ENCODE data around the gene P2RY13. TPM values are rescaled to one million over a fixed set of nuclear protein-coding genes. Genes with fewer than 3 reads are reported as not detected.
A peak's percentile ranks its signal among the peaks of the same experiment; 100 is the strongest.

P2RY13 gene
- total RNA-seq, 1 experiment from 2014 or later, result not detected

DNA sequence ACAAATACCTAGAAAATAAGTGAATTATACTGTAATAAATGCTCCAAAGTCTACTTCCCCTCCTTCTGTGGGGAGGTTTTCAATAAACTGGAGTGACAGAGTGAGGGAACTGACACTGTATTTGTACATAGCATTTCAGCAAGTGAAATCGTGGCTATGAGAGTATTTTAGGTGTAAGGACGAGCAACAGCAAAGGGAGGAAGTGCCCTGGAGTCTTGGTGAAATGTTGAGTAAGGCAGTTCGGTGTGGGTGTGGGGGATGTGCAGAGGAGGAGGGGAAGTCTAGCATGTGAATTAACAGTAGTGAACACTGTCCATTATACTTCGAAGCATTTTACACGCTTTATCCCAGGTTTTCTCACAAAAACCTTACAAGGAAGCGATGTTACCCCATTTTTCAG lies 18.1 kb upstream of the P2RY13 start:
- Mint-ChIP-seq H3K9me3 (no peaks in the 10 kb centered on the region), H3K27ac (peak overlapping the region; percentile 43; the same call in 1 of the 2 replicates), H3K4me1 (peaks cover 46% of the 10 kb centered on the region), H3K27me3 (ENCODE audit: low read depth) (no peaks in the 10 kb centered on the region), H3K36me3 (no peaks in the 10 kb centered on the region), H3K4me3 (no peak overlapping the region)
- POLR2A ChIA-PET, result no interaction called here
- no peak for DNase-seq (ENCODE audit: low spot score)
- CTCF ChIA-PET, result no interaction called here
- TF ChIP-seq, protein P1, sequence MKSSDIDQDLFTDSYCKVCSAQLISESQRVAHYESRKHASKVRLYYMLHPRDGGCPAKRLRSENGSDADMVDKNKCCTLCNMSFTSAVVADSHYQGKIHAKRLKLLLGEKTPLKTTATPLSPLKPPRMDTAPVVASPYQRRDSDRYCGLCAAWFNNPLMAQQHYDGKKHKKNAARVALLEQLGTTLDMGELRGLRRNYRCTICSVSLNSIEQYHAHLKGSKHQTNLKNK (CRISPR knock-in tag; IDR thresholded peaks at IDR 0.05), result no peak
- TF ChIP-seq RORB (CRISPR knock-in tag; IDR thresholded peaks at IDR 0.05) (no peak), KAT7 (CRISPR knock-in tag; IDR thresholded peaks at IDR 0.05; ENCODE audit: borderline replicate concordance) (no peak), NR3C1 (CRISPR knock-in tag; conservative IDR thresholded peaks at IDR 0.05; ENCODE audit: low read depth) (no peak), ESRRA (CRISPR knock-in tag; IDR thresholded peaks at IDR 0.05; ENCODE audit: borderline replicate concordance) (no peak), MXD4 (CRISPR knock-in tag; IDR thresholded peaks at IDR 0.05; ENCODE audit: borderline replicate concordance) (no peak), PRRX2 (CRISPR knock-in tag; IDR thresholded peaks at IDR 0.05) (no peak), IRF2 (CRISPR knock-in tag; IDR thresholded peaks at IDR 0.05; ENCODE audit: borderline replicate concordance, low read depth) (no peak), CREM (CRISPR knock-in tag; IDR thresholded peaks at IDR 0.05) (no peak)
- ATAC-seq, result peak; percentile 53

DNA sequence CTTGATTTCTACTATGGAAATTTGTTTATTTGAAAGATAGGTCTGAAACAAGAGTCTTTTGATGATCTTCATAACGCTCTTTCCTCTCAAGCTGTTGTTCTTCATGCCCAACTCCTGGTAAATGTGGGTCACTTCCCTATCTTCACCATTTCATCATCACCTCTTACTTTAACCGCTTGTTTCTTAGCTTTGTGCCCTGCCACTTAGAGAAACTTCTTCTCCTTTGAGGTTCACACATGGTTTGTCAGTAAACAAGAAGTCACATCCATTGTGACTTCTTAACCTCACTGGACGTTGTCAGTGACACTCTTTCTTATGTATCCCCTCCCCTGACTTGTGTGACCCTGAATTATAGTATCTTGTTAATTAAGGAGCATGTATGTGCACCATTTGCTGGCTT lies 16.9 kb upstream of the P2RY13 start:
- TF ChIP-seq, protein P2, sequence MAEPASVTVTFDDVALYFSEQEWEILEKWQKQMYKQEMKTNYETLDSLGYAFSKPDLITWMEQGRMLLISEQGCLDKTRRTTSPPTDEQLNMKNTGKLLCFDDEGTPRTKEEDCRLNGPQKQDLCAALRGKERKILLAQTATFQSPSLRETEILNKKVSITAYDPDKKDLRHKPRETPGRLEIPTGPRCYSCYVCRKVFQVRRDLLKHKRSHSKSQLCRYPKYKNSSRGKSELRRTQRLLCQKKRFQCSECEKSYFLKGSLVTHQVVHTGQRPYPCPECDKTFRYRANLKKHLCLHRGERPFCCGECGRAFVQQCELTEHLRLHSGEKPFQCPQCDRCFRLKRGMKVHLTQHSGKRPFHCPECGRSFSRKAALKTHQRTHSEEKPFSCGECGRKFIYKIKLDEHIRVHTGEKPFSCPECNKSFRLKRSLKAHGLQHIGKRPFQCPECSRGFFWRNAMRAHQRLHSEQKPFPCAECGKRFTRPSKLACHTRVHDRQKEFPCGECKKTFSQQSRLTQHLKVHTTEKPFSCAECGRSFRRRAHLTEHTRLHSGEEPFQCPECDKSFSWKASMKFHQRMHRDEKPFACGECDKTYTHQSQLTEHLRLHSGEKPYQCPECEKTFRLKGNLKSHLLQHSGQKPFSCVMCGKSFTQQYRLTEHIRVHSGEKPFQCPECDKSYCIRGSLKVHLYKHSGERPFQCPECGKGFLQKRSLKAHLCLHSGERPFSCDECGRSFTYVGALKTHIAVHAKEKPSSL (CRISPR knock-in tag; conservative IDR thresholded peaks at IDR 0.05), result no peak
- TF ChIP-seq E2F5 (CRISPR knock-in tag; IDR thresholded peaks at IDR 0.05) (no peak), ZSCAN18 (CRISPR knock-in tag; IDR thresholded peaks at IDR 0.05) (no peak), ZNF263 (CRISPR knock-in tag; IDR thresholded peaks at IDR 0.05; ENCODE audit: low read depth) (no peak), NFE2L1 (CRISPR knock-in tag; IDR thresholded peaks at IDR 0.05) (no peak), ZBTB43 (CRISPR knock-in tag; IDR thresholded peaks at IDR 0.05) (no peak), IRF1 (CRISPR knock-in tag; IDR thresholded peaks at IDR 0.05) (no peak)
- TF ChIP-seq, protein P3, sequence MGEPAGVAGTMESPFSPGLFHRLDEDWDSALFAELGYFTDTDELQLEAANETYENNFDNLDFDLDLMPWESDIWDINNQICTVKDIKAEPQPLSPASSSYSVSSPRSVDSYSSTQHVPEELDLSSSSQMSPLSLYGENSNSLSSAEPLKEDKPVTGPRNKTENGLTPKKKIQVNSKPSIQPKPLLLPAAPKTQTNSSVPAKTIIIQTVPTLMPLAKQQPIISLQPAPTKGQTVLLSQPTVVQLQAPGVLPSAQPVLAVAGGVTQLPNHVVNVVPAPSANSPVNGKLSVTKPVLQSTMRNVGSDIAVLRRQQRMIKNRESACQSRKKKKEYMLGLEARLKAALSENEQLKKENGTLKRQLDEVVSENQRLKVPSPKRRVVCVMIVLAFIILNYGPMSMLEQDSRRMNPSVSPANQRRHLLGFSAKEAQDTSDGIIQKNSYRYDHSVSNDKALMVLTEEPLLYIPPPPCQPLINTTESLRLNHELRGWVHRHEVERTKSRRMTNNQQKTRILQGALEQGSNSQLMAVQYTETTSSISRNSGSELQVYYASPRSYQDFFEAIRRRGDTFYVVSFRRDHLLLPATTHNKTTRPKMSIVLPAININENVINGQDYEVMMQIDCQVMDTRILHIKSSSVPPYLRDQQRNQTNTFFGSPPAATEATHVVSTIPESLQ (CRISPR knock-in tag; IDR thresholded peaks at IDR 0.05), result no peak
- no peak overlapping the region for H3K4me3 Mint-ChIP-seq
- CTCF ChIA-PET, result no interaction called here

More for the DNA sequence above, 16.9 kb upstream of the P2RY13 start:
- Mint-ChIP-seq H3K9me3 (no peaks in the 10 kb centered on the region), H3K36me3 (no peaks in the 10 kb centered on the region), H3K27ac (no peak overlapping the region), H3K27me3 (ENCODE audit: low read depth) (no peaks in the 10 kb centered on the region), H3K4me1 (peaks cover 44% of the 10 kb centered on the region)
- no peak for ATAC-seq
- POLR2A ChIA-PET, result no interaction called here
- DNase-seq (ENCODE audit: low spot score), result no peak
